DOHH2 (cell line): ENCODE results near the gene FRMD3.

Experiments used
- H3F3A ChIP-seq: fragments of 200-600 bp; sonication (generic), shearing (Covaris generic); 2 replicates; pipeline ENCODE4 v1.6.0; 2016; ENCODE audit warnings: antibody characterized with exemption, mild to moderate bottlenecking; ENCODE audit not compliant: control insufficient read depth, insufficient read depth
- H3K27ac ChIP-seq: fragments of 200-600 bp; sonication (generic); 2 replicates; pipeline ENCODE4 v1.5.1; 2014; ENCODE audit warnings: low read depth, mild to moderate bottlenecking, low read length, moderate library complexity
- H3K27me3 ChIP-seq: fragments of 200-600 bp; sonication (generic); 2 replicates; pipeline ENCODE4 v1.6.1; 2014; ENCODE audit warnings: mild to moderate bottlenecking, low read length, mixed read lengths; ENCODE audit not compliant: control insufficient read depth
- H3K36me3 ChIP-seq: fragments of 200-600 bp; sonication (generic); 2 replicates; pipeline ENCODE4 v1.6.1; 2014; ENCODE audit warnings: mild to moderate bottlenecking, low read length, moderate library complexity, mixed read lengths; ENCODE audit not compliant: control insufficient read depth
- H3K4me1 ChIP-seq: fragments of 200-600 bp; sonication (generic); 2 replicates; pipeline ENCODE4 v1.6.1; 2014; ENCODE audit warnings: mild to moderate bottlenecking, low read length, mixed read lengths; ENCODE audit not compliant: control insufficient read depth
- H3K4me2 ChIP-seq: fragments of 200-600 bp; sonication (generic); 2 replicates; pipeline ENCODE4 v1.6.0; 2014; ENCODE audit warnings: mild to moderate bottlenecking, low read length, moderate library complexity
- H3K4me3 ChIP-seq: fragments of 200-600 bp; sonication (generic); 2 replicates; pipeline ENCODE4 v1.5.1; 2014; ENCODE audit warnings: mild to moderate bottlenecking, low read length, mixed read lengths
- H3K79me2 ChIP-seq: fragments of 200-600 bp; sonication (generic); 2 replicates; pipeline ENCODE4 v1.6.1; 2014; ENCODE audit warnings: mild to moderate bottlenecking, low read length, mixed read lengths; ENCODE audit not compliant: control insufficient read depth
- H3K9me2 ChIP-seq: fragments of 200-600 bp; sonication (generic); replicated peaks from 2 replicates; pipeline ENCODE4 v1.6.1; 2014; ENCODE audit warnings: mild to moderate bottlenecking, low read length, mixed read lengths; ENCODE audit not compliant: control insufficient read depth
- H3K9me3 ChIP-seq: fragments of 200-600 bp; sonication (generic); 2 replicates; pipeline ENCODE4 v1.6.1; 2014; ENCODE audit warnings: antibody characterized with exemption, low read length, mixed read lengths; ENCODE audit not compliant: control insufficient read depth, insufficient read depth
- H4K20me1 ChIP-seq: fragments of 200-600 bp; sonication (generic); 2 replicates; pipeline ENCODE4 v1.6.0; 2014; ENCODE audit warnings: low read depth, mild to moderate bottlenecking, antibody characterized with exemption, low read length, moderate library complexity; ENCODE audit not compliant: control insufficient read depth, insufficient read depth
- CTCF ChIP-seq: fragments of 200-600 bp; sonication (generic); IDR thresholded peaks from one replicate; pipeline ENCODE4 v1.5.1; 2014; ENCODE audit warnings: antibody characterized with exemption, mild to moderate bottlenecking, low read depth, low read length; ENCODE audit not compliant: poor library complexity, severe bottlenecking
- EZH2phosphoT487 ChIP-seq: fragments of 200-600 bp; sonication (generic); IDR thresholded peaks from 2 replicates; pipeline ENCODE4 v1.6.1; 2017; ENCODE audit warnings: borderline replicate concordance, mild to moderate bottlenecking, antibody characterized with exemption, low read length, moderate library complexity, mixed read lengths

Gene FRMD3

GRCh38 chr9:83284746-83285145, 253.5 kb downstream of the FRMD3 start:
- no peaks in the 10 kb centered on the region for H3F3A ChIP-seq
- H3K4me1 ChIP-seq, result no peaks in the 10 kb centered on the region
- no peaks in the 10 kb centered on the region for H3K27me3 ChIP-seq
- TF ChIP-seq CTCF (no peak), EZH2phosphoT487 (no peak)
- no peak overlapping the region for H3K27ac ChIP-seq
- H3K9me2 ChIP-seq, result no peaks in the 10 kb centered on the region
- no peak overlapping the region for H3K4me3 ChIP-seq
- no peak overlapping the region for H3K4me2 ChIP-seq
- H3K79me2 ChIP-seq, result no peaks in the 10 kb centered on the region
- no peaks in the 10 kb centered on the region for H3K36me3 ChIP-seq
- no peaks in the 10 kb centered on the region for H4K20me1 ChIP-seq
- no peaks in the 10 kb centered on the region for H3K9me3 ChIP-seq

GRCh38 chr9:83283528-83283927, 254.7 kb downstream of the FRMD3 start:
- Histone ChIP-seq H3K9me3 (no peaks in the 10 kb centered on the region), H3K9me2 (no peaks in the 10 kb centered on the region), H3K36me3 (no peaks in the 10 kb centered on the region), H3K79me2 (no peaks in the 10 kb centered on the region), H3K27me3 (no peaks in the 10 kb centered on the region), H3K4me3 (no peak overlapping the region), H4K20me1 (no peaks in the 10 kb centered on the region), H3K4me2 (no peak overlapping the region), H3K27ac (no peak overlapping the region), H3F3A (no peaks in the 10 kb centered on the region), H3K4me1 (no peaks in the 10 kb centered on the region)
- no peak for TF ChIP-seq CTCF
- no peak for TF ChIP-seq EZH2phosphoT487

GRCh38 chr9:83281306-83282255, 256.6 kb downstream of the FRMD3 start:
- no peak overlapping the region for H3K27ac ChIP-seq
- H3K4me2 ChIP-seq, result no peak overlapping the region
- no peaks in the 10 kb centered on the region for H3F3A ChIP-seq
- no peaks in the 10 kb centered on the region for H3K27me3 ChIP-seq
- no peaks in the 10 kb centered on the region for H3K36me3 ChIP-seq
- no peaks in the 10 kb centered on the region for H3K9me2 ChIP-seq
- H3K9me3 ChIP-seq, result no peaks in the 10 kb centered on the region
- TF ChIP-seq CTCF (no peak), EZH2phosphoT487 (no peak)
- no peaks in the 10 kb centered on the region for H3K79me2 ChIP-seq
- H3K4me1 ChIP-seq, result no peaks in the 10 kb centered on the region
- no peaks in the 10 kb centered on the region for H4K20me1 ChIP-seq
- H3K4me3 ChIP-seq, result no peak overlapping the region
